Fibroblast of lung (primary cell): ENCODE measurements around the gene PILRA. TPM values are rescaled to one million over a fixed set of nuclear protein-coding genes. Genes with fewer than 3 reads are reported as not detected.

Experiments
- DNase-seq, 2 donors: peaks; one replicate each; pipeline versions ENCODE4 v3.0.0 to v3.0.0-alpha.2; 2010; ENCODE audit warnings: low read depth in 2 of 2
- H2AFZ ChIP-seq: 2 replicates; pipeline ENCODE4 v1.5.1; 2012; ENCODE audit warnings: low read length, control low read depth, inconsistent platforms
- H3K27ac ChIP-seq: 2 replicates; pipeline ENCODE4 v1.5.1; 2011; ENCODE audit warnings: low read length, control low read depth; ENCODE audit not compliant: insufficient read depth
- H3K27me3 ChIP-seq: 2 replicates; pipeline ENCODE4 v1.5.1; 2011; ENCODE audit warnings: mild to moderate bottlenecking, low read length; ENCODE audit not compliant: control insufficient read depth, insufficient read depth
- H3K36me3 ChIP-seq: 2 replicates; pipeline ENCODE4 v1.5.1; 2011; ENCODE audit warnings: low read length; ENCODE audit not compliant: control insufficient read depth, insufficient read depth
- H3K4me1 ChIP-seq: 2 replicates; pipeline ENCODE4 v1.5.1; 2011; ENCODE audit warnings: low read length; ENCODE audit not compliant: control insufficient read depth, insufficient read depth; ENCODE audit errors: extremely low read depth
- H3K4me2 ChIP-seq: 2 replicates; pipeline ENCODE4 v1.5.1; 2011; ENCODE audit warnings: low read length, control low read depth; ENCODE audit not compliant: insufficient read depth; ENCODE audit errors: extremely low read depth
- H3K4me3 ChIP-seq, 4 experiments: fragments of 200-600 bp in 1 of 4; sonication (generic) in 1 of 4; replicated peaks in 1 of 4; 2 replicates each; pipeline ENCODE4 v1.5.1; 2011 to 2016; ENCODE audit warnings: low read length in 4 of 4, low read depth in 3 of 4, mild to moderate bottlenecking in 3 of 4, control low read depth in 2 of 4, inconsistent platforms in 1 of 4, mixed read lengths in 1 of 4; ENCODE audit not compliant: insufficient read depth in 1 of 4; ENCODE audit errors: control extremely low read depth in 1 of 4
- H3K79me2 ChIP-seq: 2 replicates; pipeline ENCODE4 v1.5.1; 2012; ENCODE audit warnings: mild to moderate bottlenecking, low read length, inconsistent platforms; ENCODE audit not compliant: control insufficient read depth, insufficient read depth
- H3K9ac ChIP-seq: 2 replicates; pipeline ENCODE4 v1.5.1; 2011; ENCODE audit warnings: mild to moderate bottlenecking, low read length, control low read depth; ENCODE audit not compliant: insufficient read depth
- H3K9me3 ChIP-seq: 2 replicates; pipeline ENCODE4 v1.5.1; 2012; ENCODE audit warnings: low read depth, low read length; ENCODE audit not compliant: control insufficient read depth, insufficient read depth
- H4K20me1 ChIP-seq: 2 replicates; pipeline ENCODE4 v1.5.1; 2011; ENCODE audit warnings: low read length; ENCODE audit not compliant: control insufficient read depth, insufficient read depth; ENCODE audit errors: extremely low read depth
- EZH2 ChIP-seq: IDR thresholded peaks from 2 replicates; pipeline ENCODE4 v1.5.1; 2012; ENCODE audit warnings: low read length, control low read depth, mild to moderate bottlenecking; ENCODE audit errors: missing control alignments
- polyA plus RNA-seq, 2 donors: library from polyadenylated mRNA; depleted of rRNA in 1 of 2; stranded (reverse) in 1 of 2; unstranded in 1 of 2; fragments of >200 nt; gene quantifications; 2 replicates each; pipeline ENCODE4 v1.2.1, GENCODE V29; 2011 to 2012; ENCODE audit warnings: missing spikeins in 1 of 2
- total RNA-seq: library from RNA; depleted of rRNA; stranded (reverse); fragments of >200 nt; gene quantifications from 2 replicates; pipeline ENCODE4 v1.2.1, GENCODE V29; 2014
- TF ChIP-seq, protein P1 (sequence below), 2 donors: IDR thresholded peaks in 1 of 2; conservative IDR thresholded peaks in 1 of 2; 1 replicate in 1 of 2; 2 replicates in 1 of 2; pipeline ENCODE4 v1.5.1; 2011 to 2012; ENCODE audit warnings: low read length in 2 of 2, control low read depth in 1 of 2, inconsistent platforms in 1 of 2, low read depth in 1 of 2, mild to moderate bottlenecking in 1 of 2

The PILRA gene
- total and polyA plus RNA-seq, 2 donors (not counting 1 experiment from before 2014, with no cell fraction given), result 0.15 to 0.33 TPM

DNA sequence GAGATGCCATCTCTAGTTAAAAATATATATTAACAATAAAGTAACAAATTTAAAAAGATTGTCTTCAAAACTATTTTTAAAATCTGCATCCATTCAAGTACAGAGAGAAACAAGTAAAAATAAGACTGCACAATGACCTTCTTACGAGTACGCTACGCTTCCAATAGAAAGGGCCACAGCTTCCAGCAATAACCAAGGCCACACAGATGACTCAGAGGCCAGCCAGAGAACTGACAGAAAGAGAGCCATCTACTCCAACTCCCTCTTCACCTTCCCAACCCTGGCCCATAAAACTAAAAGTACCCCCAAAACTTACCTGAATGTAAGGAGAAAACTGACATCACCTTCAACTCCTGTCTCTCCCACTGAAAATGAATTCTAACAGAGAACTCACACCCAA, 26.8 kb downstream of the PILRA start:
- H2AFZ ChIP-seq, result no peak overlapping the region
- peaks cover 2% of the 10 kb centered on the region for H3K27me3 ChIP-seq
- no peak for DNase-seq
- no peaks in the 10 kb centered on the region for H3K36me3 ChIP-seq
- H3K9ac ChIP-seq, result no peak overlapping the region
- TF ChIP-seq EZH2, result no peak
- H3K4me3 ChIP-seq, result no peak overlapping the region
- no peak overlapping the region for H3K4me2 ChIP-seq
- H3K4me1 ChIP-seq, result no peaks in the 10 kb centered on the region
- H3K9me3 ChIP-seq, result no peaks in the 10 kb centered on the region
- H4K20me1 ChIP-seq, result no peaks in the 10 kb centered on the region
- H3K79me2 ChIP-seq, result no peaks in the 10 kb centered on the region
- H3K27ac ChIP-seq, result no peak overlapping the region

DNA sequence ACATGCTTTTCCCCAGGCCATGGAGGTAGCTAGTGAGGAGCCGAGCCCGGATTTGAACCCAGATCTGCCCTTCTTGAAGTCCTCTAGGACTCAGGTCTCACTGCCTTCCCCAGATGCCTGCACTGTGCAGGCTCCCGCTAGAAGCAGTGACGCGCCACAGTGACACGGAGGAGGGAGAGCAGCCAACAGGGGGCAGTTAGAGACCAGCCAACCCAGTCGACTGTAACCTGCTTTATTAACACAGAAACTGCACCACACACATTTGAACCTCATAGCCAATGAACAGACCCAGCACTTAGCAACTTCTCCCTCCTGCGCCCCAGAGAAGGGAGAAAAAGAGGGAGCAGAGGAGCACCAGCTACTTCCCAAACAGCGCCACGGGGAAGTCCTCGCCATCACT, 27.4 kb downstream of the PILRA start:
- Histone ChIP-seq H3K4me3 (no peak overlapping the region), H3K27me3 (peaks cover 2% of the 10 kb centered on the region), H3K79me2 (no peaks in the 10 kb centered on the region), H3K4me2 (no peak overlapping the region), H3K36me3 (no peaks in the 10 kb centered on the region), H4K20me1 (no peaks in the 10 kb centered on the region), H3K27ac (no peak overlapping the region), H3K4me1 (no peaks in the 10 kb centered on the region), H2AFZ (no peak overlapping the region), H3K9me3 (no peaks in the 10 kb centered on the region), H3K9ac (no peak overlapping the region)
- TF ChIP-seq EZH2, result no peak
- TF ChIP-seq, protein P1, sequence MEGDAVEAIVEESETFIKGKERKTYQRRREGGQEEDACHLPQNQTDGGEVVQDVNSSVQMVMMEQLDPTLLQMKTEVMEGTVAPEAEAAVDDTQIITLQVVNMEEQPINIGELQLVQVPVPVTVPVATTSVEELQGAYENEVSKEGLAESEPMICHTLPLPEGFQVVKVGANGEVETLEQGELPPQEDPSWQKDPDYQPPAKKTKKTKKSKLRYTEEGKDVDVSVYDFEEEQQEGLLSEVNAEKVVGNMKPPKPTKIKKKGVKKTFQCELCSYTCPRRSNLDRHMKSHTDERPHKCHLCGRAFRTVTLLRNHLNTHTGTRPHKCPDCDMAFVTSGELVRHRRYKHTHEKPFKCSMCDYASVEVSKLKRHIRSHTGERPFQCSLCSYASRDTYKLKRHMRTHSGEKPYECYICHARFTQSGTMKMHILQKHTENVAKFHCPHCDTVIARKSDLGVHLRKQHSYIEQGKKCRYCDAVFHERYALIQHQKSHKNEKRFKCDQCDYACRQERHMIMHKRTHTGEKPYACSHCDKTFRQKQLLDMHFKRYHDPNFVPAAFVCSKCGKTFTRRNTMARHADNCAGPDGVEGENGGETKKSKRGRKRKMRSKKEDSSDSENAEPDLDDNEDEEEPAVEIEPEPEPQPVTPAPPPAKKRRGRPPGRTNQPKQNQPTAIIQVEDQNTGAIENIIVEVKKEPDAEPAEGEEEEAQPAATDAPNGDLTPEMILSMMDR (conservative IDR thresholded peaks at IDR 0.05 in 1 of 2, IDR thresholded peaks at IDR 0.05 in 1 of 2; ENCODE audit: low read depth in 1 of 2, low read length in 2 of 2), result no peak
- no peak for DNase-seq

DNA sequence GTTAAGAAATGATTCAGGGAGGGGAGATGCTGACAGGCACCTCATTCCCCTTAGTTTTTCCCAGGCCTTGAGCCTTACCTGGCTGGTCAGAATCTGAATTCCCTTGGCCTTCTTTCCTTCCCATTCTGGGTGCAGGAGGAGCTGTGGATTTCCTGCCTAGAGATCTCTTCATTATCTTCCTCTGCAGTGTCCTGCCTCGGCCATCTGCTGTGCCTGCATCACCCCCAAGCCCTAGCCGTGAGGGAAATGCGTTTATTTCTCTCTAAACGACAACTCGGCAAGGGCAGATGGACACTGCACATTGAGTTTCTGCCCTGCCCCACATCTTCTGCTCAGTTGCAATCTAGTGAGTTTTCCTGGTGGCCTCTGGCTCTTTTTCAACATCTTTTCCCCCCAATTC, 28.5 kb downstream of the PILRA start:
- Histone ChIP-seq H3K4me1 (no peaks in the 10 kb centered on the region), H3K27ac (no peak overlapping the region), H3K9me3 (no peaks in the 10 kb centered on the region), H3K4me2 (no peak overlapping the region), H3K79me2 (no peaks in the 10 kb centered on the region), H2AFZ (no peak overlapping the region), H3K36me3 (no peaks in the 10 kb centered on the region), H3K9ac (no peak overlapping the region), H4K20me1 (no peaks in the 10 kb centered on the region), H3K27me3 (peaks cover 2% of the 10 kb centered on the region), H3K4me3 (no peak overlapping the region)
- TF ChIP-seq, protein P1 (conservative IDR thresholded peaks at IDR 0.05 in 1 of 2, IDR thresholded peaks at IDR 0.05 in 1 of 2; ENCODE audit: low read depth in 1 of 2, low read length in 2 of 2), result no peak
- no peak for TF ChIP-seq EZH2
- no peak for DNase-seq
